Renal cortex interstitium (tissue), 11 donors: ENCODE data around the gene ADIRF. TPM values are rescaled to one million over a fixed set of nuclear protein-coding genes. Genes with fewer than 3 reads are reported as not detected.
A peak's percentile ranks its signal among the peaks of the same experiment; 100 is the strongest.
"Not testable (repeated sequence)": the region's sequence is repeated elsewhere in the genome, so short reads cannot be mapped to it uniquely, and the experiment has no call there.

Experiments used
- DNase-seq, 11 donors: peaks; one replicate each; pipeline ENCODE4 v3.0.0-alpha.2; 2013; ENCODE audit warnings: low read depth in 9 of 11, low spot score in 4 of 11; ENCODE audit errors: extremely low read depth in 1 of 11
- polyA plus RNA-seq, 3 donors: library from polyadenylated mRNA; unstranded; fragments of 120-200 nt; gene quantifications; one replicate each; pipeline ENCODE4 v1.2.1, GENCODE V29; 2013; ENCODE audit not compliant: insufficient read length in 3 of 3

Gene ADIRF
- polyA plus RNA-seq, 3 donors: 9.2 to 17.2 (median 13.5) TPM

DNA sequence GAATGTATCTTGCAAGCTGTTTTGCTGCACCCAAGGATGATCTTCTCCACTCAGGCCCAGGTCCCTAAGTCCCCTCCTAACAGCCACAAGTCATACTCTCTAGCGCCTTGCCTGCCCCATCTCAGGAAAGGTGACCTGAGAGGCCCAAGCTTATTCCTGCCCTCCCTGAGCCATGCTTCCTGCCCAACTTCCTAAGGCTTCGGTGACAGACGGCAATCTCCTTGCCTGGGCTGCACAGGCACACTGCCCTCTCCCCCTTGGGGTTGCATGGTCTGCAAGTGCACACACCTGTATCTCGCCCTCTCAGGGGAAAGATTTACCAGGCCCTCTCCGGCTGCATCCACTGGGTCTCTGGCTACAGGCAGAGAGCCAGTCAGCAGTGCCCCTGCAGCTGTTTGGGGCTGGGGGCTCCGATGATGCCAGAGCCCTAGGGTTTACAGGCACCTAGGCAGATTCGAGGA lies 771 bp upstream of the ADIRF start:
- DNase-seq: no peak

DNA sequence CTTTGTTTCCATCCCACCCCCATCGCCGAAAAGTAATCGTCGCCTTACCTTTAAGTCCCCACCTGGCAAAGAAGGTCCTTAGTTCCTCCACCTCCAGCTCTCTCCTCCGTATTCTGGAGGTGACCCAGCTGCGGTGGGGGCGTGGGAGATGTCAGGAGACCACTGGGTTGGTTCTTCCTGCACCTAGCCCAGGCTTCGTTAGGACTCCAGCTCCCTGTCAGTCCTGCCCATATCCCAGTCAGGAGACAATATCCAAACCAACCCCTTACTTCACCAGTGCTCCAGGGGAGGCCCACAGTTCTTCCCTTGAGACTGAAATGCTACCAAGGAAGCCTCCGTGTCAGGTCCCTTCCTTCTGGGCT lies 693 bp downstream of the ADIRF start:
- DNase-seq: no peak

DNA sequence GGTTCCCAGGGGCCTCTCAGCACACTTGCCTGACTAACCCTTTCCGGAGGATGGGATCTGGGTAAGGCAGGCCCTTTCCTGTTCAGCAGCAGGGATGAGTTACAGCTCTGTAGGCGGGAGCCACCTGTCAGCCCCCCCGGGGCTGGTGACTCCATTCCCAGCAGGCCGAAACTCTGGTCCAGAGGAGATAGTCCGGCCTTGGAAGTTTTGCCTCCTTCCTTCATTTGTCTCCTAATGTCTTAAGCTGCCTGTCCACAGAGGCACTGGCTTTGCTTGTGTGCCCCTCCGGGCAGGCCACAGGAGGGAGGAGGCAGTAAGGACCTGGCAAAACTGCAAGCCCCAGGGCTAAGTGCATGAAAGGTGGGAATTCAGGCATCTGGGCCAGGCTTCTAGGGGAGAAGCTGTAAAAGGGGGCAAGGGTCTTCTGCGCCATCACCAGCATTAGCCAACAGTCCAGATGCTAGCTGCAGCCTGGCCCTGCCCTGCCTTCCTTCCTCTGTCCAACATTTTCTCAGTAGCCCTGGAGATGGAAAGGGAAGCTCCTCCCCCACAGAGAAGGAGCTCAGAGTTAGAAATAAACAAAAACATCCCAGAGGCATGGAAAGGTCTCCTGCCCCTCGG lies 1.2 kb downstream of the ADIRF start:
- DNase-seq: no peak

DNA sequence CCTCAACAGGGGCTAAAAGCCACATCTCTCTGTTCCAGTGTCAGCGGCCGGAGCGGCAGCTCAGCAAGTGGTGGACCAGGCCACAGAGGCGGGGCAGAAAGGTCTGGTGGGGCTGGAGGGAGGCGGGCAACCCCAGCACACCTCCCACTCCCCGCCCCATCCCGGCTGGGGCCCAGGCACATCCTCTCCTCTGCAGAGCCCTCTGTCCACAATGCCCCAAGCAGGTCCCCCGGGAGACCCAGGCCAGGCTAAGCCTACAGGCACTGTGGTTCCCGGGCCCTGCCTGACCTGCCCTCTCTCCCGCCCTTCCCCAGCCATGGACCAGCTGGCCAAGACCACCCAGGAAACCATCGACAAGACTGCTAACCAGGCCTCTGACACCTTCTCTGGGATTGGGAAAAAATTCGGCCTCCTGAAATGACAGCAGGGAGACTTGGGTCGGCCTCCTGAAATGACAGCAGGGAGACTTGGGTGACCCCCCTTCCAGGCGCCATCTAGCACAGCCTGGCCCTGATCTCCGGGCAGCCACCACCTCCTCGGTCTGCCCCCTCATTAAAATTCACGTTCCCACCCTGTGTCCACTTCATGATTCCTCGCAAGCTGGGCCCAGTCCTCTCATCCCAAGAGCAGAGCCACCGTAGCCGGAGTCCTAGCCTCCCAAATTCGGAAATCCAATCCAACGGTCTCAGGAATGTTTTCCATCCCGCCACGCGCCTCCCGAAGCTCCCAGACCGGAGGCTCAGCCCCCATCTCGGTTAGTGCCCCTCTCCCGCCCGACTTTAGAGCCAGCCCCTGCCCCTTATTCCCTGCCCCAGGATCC lies 2.1 kb downstream of the ADIRF start:
- DNase-seq: no peak

DNA sequence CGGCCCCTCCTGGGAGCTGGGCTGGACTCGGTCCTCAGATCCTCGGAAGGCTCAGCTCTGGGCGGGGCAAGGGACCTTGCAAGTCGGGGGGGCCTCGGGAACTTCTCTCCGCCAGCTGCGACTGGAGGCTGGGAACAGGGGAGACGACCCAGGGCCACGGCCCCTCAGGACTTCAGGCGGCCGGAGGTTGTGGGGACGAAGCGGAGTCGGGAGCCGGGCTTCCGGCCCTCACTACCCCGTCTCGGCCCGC lies 2.6 kb downstream of the ADIRF start:
- no peak for DNase-seq

DNA sequence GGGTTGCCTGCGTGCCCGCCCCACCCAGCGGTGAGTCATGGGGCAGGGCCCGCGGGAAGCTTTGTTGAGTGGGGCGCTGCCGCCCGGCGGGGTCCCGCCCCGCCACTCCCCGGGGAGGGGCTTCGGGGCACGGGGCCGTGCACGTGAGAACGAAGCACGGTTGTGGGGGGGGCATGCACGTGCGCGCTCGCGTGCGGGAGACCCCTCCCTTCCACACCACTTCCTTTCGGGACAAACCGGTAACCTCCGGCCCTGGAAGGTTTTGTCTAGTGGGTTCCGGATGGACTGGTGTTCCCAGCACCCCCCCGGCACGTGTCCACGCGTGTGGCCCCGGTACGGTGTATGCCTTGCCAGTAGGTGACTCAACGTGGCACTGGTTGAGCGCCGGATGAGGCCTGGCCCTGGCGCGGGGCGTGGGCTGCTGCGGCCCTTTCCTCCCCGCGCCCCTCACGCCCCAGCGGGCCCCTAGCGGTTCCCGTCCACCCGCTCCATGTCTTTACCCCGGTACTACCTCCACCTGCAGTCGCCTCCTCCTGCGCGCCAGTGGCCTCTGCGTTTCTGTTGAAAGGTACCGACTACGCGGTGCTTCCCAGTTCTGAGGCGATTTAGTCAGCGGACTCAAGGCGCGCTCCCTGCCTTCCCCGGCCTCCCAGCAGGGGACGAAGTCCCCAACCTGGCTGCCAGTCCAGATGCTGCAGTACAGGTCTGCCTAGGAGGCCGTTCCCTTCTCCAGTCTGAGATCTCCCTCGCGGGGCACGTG lies 3.1 kb downstream of the ADIRF start:
- DNase-seq: peak in 6 of 11 donors; percentile 64 to 78 (median 72)

DNA sequence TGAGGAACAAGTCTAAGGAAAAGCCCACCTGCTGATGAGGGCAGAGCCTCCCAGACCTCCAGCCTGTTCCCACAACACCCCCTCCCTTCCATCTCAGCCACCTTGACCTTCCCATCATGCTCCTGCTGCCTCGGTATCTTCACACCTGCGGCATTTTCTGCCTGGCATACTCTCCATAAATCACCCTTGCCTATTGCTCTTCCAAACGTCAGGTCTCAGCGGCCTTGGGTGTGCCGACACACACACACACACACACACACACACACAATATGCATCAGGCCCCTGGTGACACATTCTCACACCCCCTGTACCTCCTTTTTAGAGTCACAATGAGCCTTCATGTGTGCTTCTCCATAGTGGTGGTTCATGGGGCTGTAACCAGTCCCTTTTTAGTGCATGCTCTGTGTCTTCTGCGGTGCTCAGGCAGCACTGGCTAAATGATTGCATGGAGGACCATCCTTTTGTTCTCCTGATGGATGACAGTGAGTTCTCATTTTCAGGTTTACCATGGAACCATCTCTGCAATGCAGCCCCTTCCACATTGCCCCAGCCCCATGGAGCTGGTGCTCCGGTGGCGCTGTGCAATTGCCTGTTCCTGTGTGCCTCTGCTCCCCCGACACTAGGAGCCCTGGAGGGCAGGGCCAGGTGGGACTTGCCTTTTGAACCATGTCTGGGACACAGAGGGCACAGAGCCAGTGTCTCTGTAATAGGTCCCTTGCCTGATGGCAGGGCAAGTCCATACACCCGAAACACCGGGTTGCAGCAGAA lies 4.5 kb downstream of the ADIRF start:
- no peak for DNase-seq

DNA sequence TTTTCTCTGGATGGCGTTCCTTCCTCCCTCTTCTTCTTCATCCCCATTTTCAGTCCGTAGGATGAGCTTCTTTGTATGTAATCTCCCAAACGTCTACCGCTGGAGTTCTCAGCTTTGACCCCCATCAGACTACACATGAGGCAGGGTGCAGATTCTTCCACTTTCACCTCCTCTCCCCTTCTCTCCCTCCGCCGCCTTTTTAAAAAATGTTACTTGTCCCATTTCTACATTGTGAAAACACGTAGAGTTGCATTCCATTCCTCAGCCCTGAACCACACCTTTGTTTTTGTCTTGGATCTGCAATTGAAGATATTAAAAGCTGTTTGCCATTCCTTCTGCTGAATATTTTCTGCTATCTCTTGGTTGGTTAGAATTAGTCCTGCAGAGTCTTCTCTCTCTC lies 6.2 kb downstream of the ADIRF start:
- no peak for DNase-seq

DNA sequence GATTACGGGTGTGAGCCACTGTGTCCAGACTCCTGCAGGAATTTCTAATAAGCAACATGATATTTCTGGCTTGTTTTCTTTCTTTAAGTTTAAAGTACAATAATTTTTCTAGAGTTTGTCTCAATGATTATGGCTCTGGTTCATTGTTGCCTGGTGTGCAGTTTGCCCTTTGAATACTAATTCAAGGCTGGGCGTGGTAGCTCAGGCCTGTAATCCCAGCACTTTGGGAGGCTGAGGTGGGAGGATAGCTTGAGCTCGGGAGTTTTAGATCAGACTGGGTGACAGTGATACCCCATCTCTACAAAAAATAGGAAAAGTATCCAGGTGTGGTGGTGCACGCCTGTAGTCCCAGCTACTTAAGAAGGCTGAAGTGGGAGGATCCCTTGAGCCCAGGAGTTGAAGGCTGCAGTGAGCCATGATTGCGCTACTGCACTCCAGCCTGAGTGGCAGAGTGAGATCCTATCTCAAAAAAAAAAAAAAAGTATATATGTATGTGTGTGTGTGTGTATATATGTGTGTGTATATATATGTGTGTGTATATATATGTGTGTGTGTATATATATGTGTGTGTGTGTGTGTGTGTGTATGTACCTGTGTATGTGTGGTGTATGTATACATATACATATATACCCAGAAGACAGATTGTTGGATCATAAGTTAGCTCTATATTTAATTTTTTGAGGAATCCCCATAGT lies 8.2 kb downstream of the ADIRF start:
- no peak for DNase-seq

DNA sequence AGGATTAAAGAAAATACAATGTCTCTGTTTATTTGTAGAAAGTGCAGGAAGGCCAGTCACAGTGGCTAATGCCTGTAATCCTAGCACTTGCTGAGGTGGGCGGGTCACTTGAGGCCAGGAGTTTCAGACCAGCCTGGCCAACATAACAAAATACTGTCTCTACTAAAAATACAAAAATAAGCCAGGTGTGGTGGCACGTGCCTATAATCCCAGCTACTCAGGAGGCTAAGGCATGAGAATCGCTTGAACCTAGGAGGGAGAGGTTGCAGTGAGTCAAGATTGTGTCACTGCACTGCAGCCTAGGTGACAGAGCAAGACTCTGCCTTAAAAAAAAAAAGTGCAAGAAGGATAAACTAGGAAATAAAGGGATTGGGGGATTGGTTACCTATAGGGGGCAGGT lies 10.2 kb downstream of the ADIRF start:
- DNase-seq: not testable (repeated sequence)

DNA sequence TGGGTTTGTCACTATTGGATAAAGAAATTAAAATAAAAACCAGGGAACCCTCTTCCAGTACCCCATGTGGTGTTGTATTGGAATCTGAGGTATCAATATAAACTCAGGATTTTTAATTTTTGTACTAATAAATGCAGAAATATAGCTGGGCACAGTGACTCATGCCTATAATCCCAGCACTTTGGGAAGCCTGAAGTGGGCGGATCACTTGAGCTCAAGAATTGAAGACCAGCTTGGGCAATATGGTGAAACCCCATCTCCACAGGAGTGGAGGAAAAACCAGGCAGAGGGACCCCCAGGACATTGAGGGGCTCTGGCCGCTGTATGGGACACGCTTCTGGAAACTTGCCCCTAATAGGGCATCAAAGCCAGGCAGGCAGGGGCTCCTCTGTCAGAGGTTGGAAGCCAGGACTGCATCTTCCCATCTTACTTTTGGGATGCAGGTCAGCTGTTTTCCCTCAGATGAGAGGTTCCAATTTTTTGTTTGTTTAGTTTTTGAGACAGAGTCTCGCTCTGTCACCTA lies 11.1 kb downstream of the ADIRF start:
- DNase-seq: no peak

DNA sequence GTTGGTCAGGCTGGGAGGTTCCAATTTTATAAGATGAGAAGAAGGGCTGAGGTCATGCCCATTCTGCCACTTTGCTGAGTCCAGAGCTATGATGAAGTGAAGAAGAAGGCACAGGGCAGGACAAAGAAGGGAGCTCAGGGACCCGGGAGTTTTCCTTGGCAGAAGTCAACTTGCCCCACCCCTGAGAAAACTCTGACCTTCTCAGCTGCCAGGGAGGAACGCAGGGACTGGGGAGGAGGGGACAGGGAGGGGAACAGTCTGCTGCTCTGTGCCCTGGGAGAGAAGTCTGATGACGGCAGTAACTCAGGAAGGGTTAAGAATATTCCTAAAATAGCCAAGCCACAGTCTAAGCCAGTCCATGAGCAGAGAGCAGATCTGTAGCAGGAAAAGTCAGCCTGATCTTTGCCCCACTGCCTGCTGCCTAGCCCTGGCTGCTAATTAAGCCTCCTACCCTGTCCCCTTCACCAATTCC lies 11.7 kb downstream of the ADIRF start:
- no peak for DNase-seq

DNA sequence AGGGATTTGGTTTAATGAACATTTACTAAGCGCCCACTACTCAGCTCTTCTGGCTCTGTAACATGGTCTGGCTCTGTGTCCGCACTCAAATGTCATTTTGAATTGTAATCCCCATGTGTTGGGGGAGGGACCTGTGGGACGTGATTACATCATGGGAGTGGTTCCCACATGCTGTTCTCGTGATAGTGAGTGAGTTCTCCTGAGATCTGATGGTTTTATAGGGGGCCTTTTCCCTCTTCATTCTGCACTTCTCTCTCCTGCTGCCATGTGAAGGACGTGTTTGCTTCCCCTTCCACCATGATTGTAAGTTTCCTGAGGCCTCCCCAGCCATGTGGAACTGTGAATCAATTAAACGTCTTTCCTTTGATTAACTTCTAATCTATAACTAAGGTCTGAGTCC lies 12.7 kb downstream of the ADIRF start:
- not testable (repeated sequence) for DNase-seq

DNA sequence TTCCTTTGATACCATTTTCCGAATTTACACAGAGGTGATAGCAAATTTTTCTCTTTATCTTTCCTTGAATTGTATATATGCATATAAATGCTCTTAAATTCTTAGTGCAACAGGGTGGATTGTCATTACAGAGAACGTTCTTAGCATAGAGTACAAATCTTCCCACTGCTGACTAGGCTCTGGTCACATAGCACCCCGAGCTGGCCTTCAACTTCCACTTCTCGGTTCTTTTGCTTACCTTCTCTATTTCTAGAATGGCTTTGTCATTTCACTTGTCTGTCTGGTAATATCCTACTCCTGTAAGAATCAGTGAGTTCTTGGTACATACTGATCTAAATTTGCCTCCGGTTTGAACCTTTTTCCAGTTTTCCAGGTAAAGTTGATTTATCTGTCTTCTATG lies 13.4 kb downstream of the ADIRF start:
- DNase-seq: no peak

DNA sequence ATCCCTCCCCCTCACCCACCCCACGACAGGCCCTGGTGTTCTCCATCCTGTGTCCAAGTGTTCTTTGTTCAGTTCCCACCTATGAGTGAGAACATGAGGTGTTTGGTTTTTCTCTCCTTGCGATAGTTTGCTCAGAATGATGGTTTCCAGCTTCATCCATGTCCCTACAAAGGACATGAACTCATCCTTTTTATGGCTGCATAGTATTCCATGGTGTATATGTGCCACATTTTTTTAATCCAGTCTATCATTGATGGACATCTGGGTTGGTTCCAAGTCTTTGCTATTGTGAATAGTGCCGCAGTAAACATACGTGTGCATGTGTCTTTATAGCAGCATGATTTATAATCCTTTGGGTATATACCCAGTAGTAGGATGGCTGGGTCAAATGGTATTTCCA lies 16.2 kb downstream of the ADIRF start:
- DNase-seq: not testable (repeated sequence)

DNA sequence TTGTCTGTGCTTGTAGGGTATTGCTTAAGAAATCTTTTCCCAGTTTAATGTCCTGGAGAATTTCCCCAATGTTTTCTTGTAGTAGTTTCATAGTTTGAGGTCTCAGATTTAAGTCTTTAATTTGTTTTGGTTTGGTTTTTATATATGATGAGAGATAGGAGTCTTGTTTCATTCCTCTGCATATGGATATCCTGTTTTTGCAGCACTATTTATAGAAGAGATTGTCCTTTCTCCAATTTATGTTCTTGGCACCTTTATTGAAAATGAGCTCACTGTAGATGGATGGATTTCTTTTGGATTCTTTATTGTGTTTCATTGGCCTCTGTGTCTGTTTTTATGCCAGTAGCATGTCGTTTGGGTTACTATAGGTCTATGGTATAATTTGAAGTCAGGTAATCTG lies 20.2 kb downstream of the ADIRF start:
- no peak for DNase-seq

DNA sequence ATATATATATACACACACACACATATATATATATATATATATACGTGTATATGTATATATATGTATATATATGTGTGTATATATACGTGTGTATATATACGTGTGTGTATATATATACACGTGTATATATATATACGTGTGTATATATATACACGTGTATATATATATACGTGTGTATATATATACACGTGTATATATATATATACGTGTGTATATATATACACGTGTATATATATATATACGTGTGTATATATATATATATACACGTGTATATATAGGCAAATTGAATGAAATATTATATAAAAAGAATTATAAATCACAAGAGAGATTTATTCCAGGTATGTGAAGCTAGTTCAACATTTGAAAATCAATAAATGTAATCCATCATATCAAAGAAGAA lies 23.1 kb downstream of the ADIRF start:
- DNase-seq: not testable (repeated sequence)

DNA sequence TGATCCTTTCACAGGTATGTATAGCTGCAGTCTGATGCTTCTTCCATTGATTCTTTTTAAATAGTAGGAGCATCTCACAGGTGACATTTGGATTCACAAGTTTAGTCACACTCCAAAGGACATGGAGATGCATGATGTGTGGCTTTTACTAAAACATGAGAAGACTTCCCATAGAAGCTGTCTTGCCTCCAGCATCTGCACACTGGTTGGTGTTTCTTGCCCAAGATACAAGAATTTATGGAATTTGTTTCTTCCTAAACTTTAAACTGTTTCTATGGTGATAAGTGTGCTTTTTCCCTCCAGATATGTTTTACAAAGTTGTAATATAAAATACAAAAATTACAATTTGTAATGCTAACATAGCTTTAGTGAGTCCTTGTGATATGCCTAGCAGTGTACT lies 24.2 kb downstream of the ADIRF start:
- DNase-seq: no peak

DNA sequence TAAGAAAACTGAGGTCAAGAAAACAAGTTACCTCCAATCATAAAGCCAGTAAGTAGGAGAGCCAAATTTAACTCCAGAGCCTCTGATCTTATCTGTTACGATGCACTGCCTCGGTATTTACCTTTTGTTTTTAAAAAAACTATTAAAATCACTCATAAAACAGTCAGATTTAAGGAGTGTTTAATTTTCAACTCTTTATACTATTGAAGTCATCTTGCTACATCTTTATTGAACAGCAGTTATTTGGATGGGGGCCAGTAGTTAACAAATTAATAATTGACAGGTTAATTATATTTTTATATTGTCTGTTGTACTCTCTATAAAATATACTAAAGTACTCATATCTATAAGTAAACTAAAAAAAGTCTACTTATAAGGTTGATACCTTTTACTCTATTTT lies 24.6 kb downstream of the ADIRF start:
- DNase-seq: no peak
